ENCODE data around the gene RCL1. TPM values are rescaled to one million over a fixed set of nuclear protein-coding genes. Genes with fewer than 3 reads are reported as not detected.
"Not testable (repeated sequence)": the region's sequence is repeated elsewhere in the genome, so short reads cannot be mapped to it uniquely, and the experiment has no call there.

The RCL1 gene
- total RNA-seq, 1 donor from 2014 or later, result 28.3 TPM

DNA sequence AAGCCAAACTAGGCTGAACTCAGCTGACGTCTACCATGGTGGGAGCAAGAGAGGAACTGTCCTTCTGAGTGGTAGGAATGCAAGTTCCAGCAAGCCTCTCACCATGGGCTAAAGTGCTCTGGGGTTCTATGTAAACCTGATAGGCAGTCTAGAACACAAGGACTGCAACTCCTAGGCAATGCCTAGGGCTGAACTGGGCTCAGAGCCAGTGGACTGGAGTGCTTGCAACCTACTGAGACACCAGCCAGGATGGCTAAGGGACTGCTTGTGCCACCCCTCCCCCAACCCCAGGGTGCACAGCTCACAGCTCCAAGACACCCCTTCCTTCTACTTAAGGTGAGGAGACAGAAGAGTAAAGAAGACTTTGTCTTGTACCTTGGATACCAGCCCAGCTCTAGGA is 12.1 kb upstream of the RCL1 start:
- H3K4me3 ChIP-seq, result no peak overlapping the region
- TF ChIP-seq, protein P1, sequence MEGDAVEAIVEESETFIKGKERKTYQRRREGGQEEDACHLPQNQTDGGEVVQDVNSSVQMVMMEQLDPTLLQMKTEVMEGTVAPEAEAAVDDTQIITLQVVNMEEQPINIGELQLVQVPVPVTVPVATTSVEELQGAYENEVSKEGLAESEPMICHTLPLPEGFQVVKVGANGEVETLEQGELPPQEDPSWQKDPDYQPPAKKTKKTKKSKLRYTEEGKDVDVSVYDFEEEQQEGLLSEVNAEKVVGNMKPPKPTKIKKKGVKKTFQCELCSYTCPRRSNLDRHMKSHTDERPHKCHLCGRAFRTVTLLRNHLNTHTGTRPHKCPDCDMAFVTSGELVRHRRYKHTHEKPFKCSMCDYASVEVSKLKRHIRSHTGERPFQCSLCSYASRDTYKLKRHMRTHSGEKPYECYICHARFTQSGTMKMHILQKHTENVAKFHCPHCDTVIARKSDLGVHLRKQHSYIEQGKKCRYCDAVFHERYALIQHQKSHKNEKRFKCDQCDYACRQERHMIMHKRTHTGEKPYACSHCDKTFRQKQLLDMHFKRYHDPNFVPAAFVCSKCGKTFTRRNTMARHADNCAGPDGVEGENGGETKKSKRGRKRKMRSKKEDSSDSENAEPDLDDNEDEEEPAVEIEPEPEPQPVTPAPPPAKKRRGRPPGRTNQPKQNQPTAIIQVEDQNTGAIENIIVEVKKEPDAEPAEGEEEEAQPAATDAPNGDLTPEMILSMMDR (IDR thresholded peaks at IDR 0.05), result no peak
- no peaks in the 10 kb centered on the region for H3K9me3 ChIP-seq
- H3K27ac ChIP-seq, result no peak overlapping the region
- DNase-seq (ENCODE audit: low spot score in 2 of 2), result no peak
- no peaks in the 10 kb centered on the region for H3K4me1 ChIP-seq
- no peaks in the 10 kb centered on the region for H3K36me3 ChIP-seq
- no peaks in the 10 kb centered on the region for H3K27me3 ChIP-seq
- intact Hi-C loops (cut with DNase I), result no loop called here

DNA sequence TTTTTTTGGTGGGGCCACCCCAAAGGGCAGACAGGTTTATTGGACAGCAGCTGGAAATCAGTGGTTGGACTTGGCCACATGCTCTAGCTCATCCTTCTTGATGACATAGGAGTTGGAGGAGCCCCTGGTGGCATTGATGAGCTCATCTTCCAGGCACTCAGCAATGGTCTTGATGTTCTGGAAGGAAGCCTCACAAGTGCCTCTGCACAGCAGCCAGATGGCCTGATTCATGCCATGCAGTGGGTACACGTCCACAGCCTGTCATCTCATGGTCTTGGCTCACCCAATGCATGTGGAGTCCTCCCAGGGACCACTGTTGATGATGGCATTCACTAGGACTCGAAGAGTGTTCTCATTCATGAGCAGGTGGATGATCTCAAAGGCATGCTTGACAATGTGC is 11.3 kb upstream of the RCL1 start:
- DNase-seq (ENCODE audit: low spot score in 2 of 2), result no peak
- TF ChIP-seq, protein P1 (IDR thresholded peaks at IDR 0.05), result no peak
- H3K4me1 ChIP-seq, result no peaks in the 10 kb centered on the region

GRCh38 chr9:4783191-4783590 is 9.6 kb upstream of the RCL1 start:
- H3K4me3 ChIP-seq; H3K36me3 ChIP-seq; H3K9me3 ChIP-seq; intact Hi-C loops (cut with DNase I); H3K27ac ChIP-seq; DNase-seq (ENCODE audit: low spot score in 2 of 2); H3K27me3 ChIP-seq; H3K4me1 ChIP-seq: not testable (repeated sequence)

More for the DNA sequence above, 11.3 kb upstream of the RCL1 start:
- intact Hi-C loops (cut with DNase I), result no loop called here
- Histone ChIP-seq H3K36me3 (no peaks in the 10 kb centered on the region), H3K9me3 (no peaks in the 10 kb centered on the region), H3K4me3 (no peak overlapping the region), H3K27me3 (no peaks in the 10 kb centered on the region), H3K27ac (no peak overlapping the region)

- DNase-seq (ENCODE audit: low spot score in 2 of 2), result no peak
- TF ChIP-seq, protein P1 (IDR thresholded peaks at IDR 0.05), result no peak
- intact Hi-C loops (cut with DNase I), result no loop called here
Observed at GRCh38 chr9:4784403-4784802, 8.3 kb upstream of the RCL1 start.

GRCh38 chr9:4786599-4786998 is 6.1 kb upstream of the RCL1 start:
- Histone ChIP-seq H3K9me3 (no peaks in the 10 kb centered on the region), H3K27me3 (no peaks in the 10 kb centered on the region), H3K4me1 (no peaks in the 10 kb centered on the region), H3K27ac (no peak overlapping the region), H3K36me3 (no peaks in the 10 kb centered on the region), H3K4me3 (no peak overlapping the region)
- no peak for DNase-seq (ENCODE audit: low spot score in 2 of 2)
- intact Hi-C loops (cut with DNase I), result no loop called here
- TF ChIP-seq, protein P1 (IDR thresholded peaks at IDR 0.05), result no peak

More at GRCh38 chr9:4784403-4784802, 8.3 kb upstream of the RCL1 start:
- no peak overlapping the region for H3K4me3 ChIP-seq
- no peaks in the 10 kb centered on the region for H3K9me3 ChIP-seq
- H3K27ac ChIP-seq, result no peak overlapping the region
- H3K4me1 ChIP-seq, result no peaks in the 10 kb centered on the region
- no peaks in the 10 kb centered on the region for H3K36me3 ChIP-seq
- H3K27me3 ChIP-seq, result no peaks in the 10 kb centered on the region

- H3K36me3 ChIP-seq, result no peaks in the 10 kb centered on the region
- H3K9me3 ChIP-seq, result no peaks in the 10 kb centered on the region
- DNase-seq (ENCODE audit: low spot score in 2 of 2), result no peak
- H3K27me3 ChIP-seq, result no peaks in the 10 kb centered on the region
- H3K27ac ChIP-seq, result no peak overlapping the region
- no peaks in the 10 kb centered on the region for H3K4me1 ChIP-seq
- no peak overlapping the region for H3K4me3 ChIP-seq
- intact Hi-C loops (cut with DNase I), result no loop called here
- TF ChIP-seq, protein P1 (IDR thresholded peaks at IDR 0.05), result no peak
Observed at GRCh38 chr9:4787876-4788275, 4.9 kb upstream of the RCL1 start.
